HEK293 (cell line): ENCODE data around the gene METTL3.

Experiments
- CTCF ChIA-PET: fragments of 350-600 bp; formaldehyde crosslinking; extraction: SDS; loops from one replicate; lab custom pipeline; 2021; ENCODE audit warnings: antibody characterized with exemption; lab: Yijun Ruan, JAX
- POLR2A ChIA-PET: fragments of 300-600 bp; formaldehyde crosslinking; extraction: SDS; loops from one replicate; lab custom pipeline; 2020; ENCODE audit warnings: antibody characterized with exemption, inconsistent platforms; lab: Yijun Ruan, JAX
- H3K27ac ChIP-seq: fragments of 200-500 bp; sonication (Bioruptor generic); 2 replicates; pipeline ENCODE4 v1.5.1; 2014; ENCODE audit warnings: low read depth, low read length, control low read depth, inconsistent platforms; ENCODE audit errors: extremely low read depth
- H3K36me3 ChIP-seq, 2 experiments: fragments of 200-500 bp in 1 of 2; sonication (Bioruptor generic) in 1 of 2; 1 replicate in 1 of 2; 2 replicates in 1 of 2; pipeline ENCODE4 v1.5.1; 2014 to 2017; ENCODE audit warnings: inconsistent platforms in 2 of 2, low read length in 2 of 2; ENCODE audit not compliant: control insufficient read depth in 2 of 2, insufficient read depth in 1 of 2
- H3K4me1 ChIP-seq: fragments of 200-500 bp; sonication (Bioruptor generic); 2 replicates; pipeline ENCODE4 v1.5.1; 2014; ENCODE audit warnings: mild to moderate bottlenecking, low read length, inconsistent platforms; ENCODE audit not compliant: control insufficient read depth, insufficient read depth
- H3K4me3 ChIP-seq: 2 replicates; pipeline ENCODE4 v1.5.1; 2011; ENCODE audit warnings: low read depth, mild to moderate bottlenecking, control low read depth, low read length, moderate library complexity
- H3K9me3 ChIP-seq: fragments of 200-500 bp; sonication (Bioruptor generic); 2 replicates; pipeline ENCODE4 v1.5.1; 2014; ENCODE audit warnings: low read depth, low read length, inconsistent platforms; ENCODE audit not compliant: control insufficient read depth, insufficient read depth
- REST ChIP-seq: fragments of 450-650 bp; formaldehyde crosslinking; IDR thresholded peaks from 2 replicates; pipeline ENCODE4 v1.5.1; 2016; ENCODE audit warnings: missing biosample characterization, missing genetic modification characterization
- SP3 ChIP-seq: fragments of 450-650 bp; formaldehyde crosslinking; IDR thresholded peaks from 2 replicates; pipeline ENCODE4 v1.5.1; 2016; ENCODE audit warnings: missing biosample characterization, missing genetic modification characterization
- ZBTB20 ChIP-seq: fragments of 450-650 bp; formaldehyde crosslinking; IDR thresholded peaks from 2 replicates; pipeline ENCODE4 v1.5.1; 2016; ENCODE audit warnings: missing biosample characterization, missing genetic modification characterization
- ZBTB8A ChIP-seq: fragments of 450-650 bp; formaldehyde crosslinking; IDR thresholded peaks from 2 replicates; pipeline ENCODE4 v1.5.1; 2016; ENCODE audit warnings: missing biosample characterization, missing genetic modification characterization
- ZFP69B ChIP-seq: fragments of 450-650 bp; formaldehyde crosslinking; IDR thresholded peaks from 2 replicates; pipeline ENCODE4 v1.5.1; 2016; ENCODE audit warnings: missing biosample characterization, missing genetic modification characterization
- ZNF114 ChIP-seq: fragments of 450-650 bp; formaldehyde crosslinking; IDR thresholded peaks from 2 replicates; pipeline ENCODE4 v1.5.0; 2017; ENCODE audit warnings: missing biosample characterization, missing genetic modification characterization
- ZNF140 ChIP-seq: fragments of 450-650 bp; formaldehyde crosslinking; IDR thresholded peaks from 2 replicates; pipeline ENCODE4 v1.5.1; 2016; ENCODE audit warnings: missing biosample characterization, missing genetic modification characterization
- ZNF366 ChIP-seq: fragments of 450-650 bp; formaldehyde crosslinking; conservative IDR thresholded peaks from 2 replicates; pipeline ENCODE4 v1.5.1; 2016; ENCODE audit warnings: missing biosample characterization, missing genetic modification characterization
- ZNF394 ChIP-seq: fragments of 450-650 bp; formaldehyde crosslinking; IDR thresholded peaks from 2 replicates; pipeline ENCODE4 v1.5.1; 2016; ENCODE audit warnings: missing biosample characterization, missing genetic modification characterization, mild to moderate bottlenecking, moderate library complexity, borderline replicate concordance
- ZNF398 ChIP-seq: fragments of 450-650 bp; formaldehyde crosslinking; IDR thresholded peaks from 2 replicates; pipeline ENCODE4 v1.5.1; 2017; ENCODE audit warnings: missing biosample characterization, missing genetic modification characterization
- ZNF426 ChIP-seq: fragments of 450-650 bp; formaldehyde crosslinking; IDR thresholded peaks from 2 replicates; pipeline ENCODE4 v1.5.1; 2017; ENCODE audit warnings: missing biosample characterization, missing genetic modification characterization, mild to moderate bottlenecking, inconsistent platforms, moderate library complexity
- ZNF518A ChIP-seq: fragments of 450-650 bp; formaldehyde crosslinking; conservative IDR thresholded peaks from 2 replicates; pipeline ENCODE4 v1.5.1; 2016; ENCODE audit warnings: low read depth, missing biosample characterization, missing genetic modification characterization
- ZNF555 ChIP-seq: fragments of 450-650 bp; formaldehyde crosslinking; conservative IDR thresholded peaks from 2 replicates; pipeline ENCODE4 v1.5.1; 2017; ENCODE audit warnings: missing biosample characterization, mild to moderate bottlenecking, missing genetic modification characterization, inconsistent platforms
- ZNF623 ChIP-seq: fragments of 450-650 bp; formaldehyde crosslinking; IDR thresholded peaks from 2 replicates; pipeline ENCODE4 v1.5.1; 2016; ENCODE audit warnings: missing biosample characterization, missing genetic modification characterization

METTL3 gene

GRCh38 chr14:21541413-21542074 lies 30.4 kb upstream of the METTL3 start:
- Histone ChIP-seq H3K9me3 (no peaks in the 10 kb centered on the region), H3K4me3 (no peak overlapping the region), H3K4me1 (no peaks in the 10 kb centered on the region), H3K36me3 (no peaks in the 10 kb centered on the region)
- TF ChIP-seq ZNF114 (tag by site-specific recombination): no peak
- TF ChIP-seq ZNF140 (tag by site-specific recombination): peak; percentile 24; the same call in 1 of the 2 replicates
- no peak for TF ChIP-seq ZFP69B (tag by site-specific recombination)
- TF ChIP-seq ZNF518A: peak; percentile 81
- peak; percentile 57 for TF ChIP-seq ZNF555 (tag by site-specific recombination)
- TF ChIP-seq ZNF398 (tag by site-specific recombination): no peak
- TF ChIP-seq ZNF366 (tag by site-specific recombination): no peak
- TF ChIP-seq ZBTB8A (tag by site-specific recombination): peak; percentile 57; the same call in 1 of the 2 replicates
- TF ChIP-seq REST (tag by site-specific recombination): peak; percentile 48; the same call in 1 of the 2 replicates
- peak; percentile 79; the same call in 1 of the 2 replicates for TF ChIP-seq ZNF394
- TF ChIP-seq ZNF426: peak; percentile 67
- no peak for TF ChIP-seq SP3 (tag by site-specific recombination)
- 0 out of 2 replicates have a peak, but pooled peaks have one; percentile 18 for TF ChIP-seq ZBTB20 (tag by site-specific recombination)
- peak; percentile 50 for TF ChIP-seq ZNF623 (tag by site-specific recombination)
- TF ChIP-seq, all 188 proteins: peak for 9
- H3K27ac ChIP-seq: no peak overlapping the region
- CTCF ChIA-PET: interaction anchor here (1.0 kb wide), 1 partner anchor 43 kb away, joined by 5 read pairs; no protein-coding TSS in a partner anchor
- POLR2A ChIA-PET: interaction anchor here (1.4 kb wide), 1 partner anchor 16 kb away, joined by 7 read pairs; the partner anchor contains the start of gene SALL2
